Endodermal cell (in vitro differentiated cells): ENCODE measurements around the gene CASQ2. TPM values are rescaled to one million over a fixed set of nuclear protein-coding genes. Genes with fewer than 3 reads are reported as not detected.

ENCODE experiments used
- DNase-seq: peaks from one replicate; pipeline ENCODE4 v3.0.0-alpha.2; 2017
- H3K27ac ChIP-seq: 2 replicates; pipeline ENCODE4 v1.5.1; 2013; ENCODE audit warnings: mild to moderate bottlenecking, low read depth, low read length, moderate library complexity
- H3K27me3 ChIP-seq: 2 replicates; pipeline ENCODE4 v1.6.1; 2013; ENCODE audit warnings: mild to moderate bottlenecking, low read length, moderate library complexity; ENCODE audit not compliant: insufficient read depth, control insufficient read depth, poor library complexity, severe bottlenecking
- H3K36me3 ChIP-seq: 2 replicates; pipeline ENCODE4 v1.7.0; 2013; ENCODE audit warnings: mild to moderate bottlenecking, low read length, moderate library complexity; ENCODE audit not compliant: control insufficient read depth, insufficient read depth
- H3K4me1 ChIP-seq: one replicate; pipeline ENCODE4 v1.7.0; 2013; ENCODE audit warnings: low read length; ENCODE audit not compliant: control insufficient read depth, insufficient read depth
- H3K4me3 ChIP-seq: 2 replicates; pipeline ENCODE4 v1.5.1; 2013; ENCODE audit warnings: mild to moderate bottlenecking, low read length, moderate library complexity
- H3K9ac ChIP-seq: 2 replicates; pipeline ENCODE4 v1.6.1; 2013; ENCODE audit warnings: mild to moderate bottlenecking, low read length, moderate library complexity; ENCODE audit not compliant: poor library complexity, severe bottlenecking; ENCODE audit errors: extremely low read depth
- H3K9me3 ChIP-seq: 2 replicates; pipeline ENCODE4 v1.6.1; 2013; ENCODE audit warnings: mild to moderate bottlenecking, low read length, moderate library complexity; ENCODE audit not compliant: control insufficient read depth
- H3K27ac Mint-ChIP-seq: 2 replicates; pipeline ENCODE4 v1.8.0; 2020; ENCODE audit warnings: mixed read lengths
- H3K27me3 Mint-ChIP-seq: 2 replicates; pipeline ENCODE4 v1.8.0; 2021; ENCODE audit warnings: mild to moderate bottlenecking, mixed read lengths; ENCODE audit not compliant: insufficient read depth
- H3K36me3 Mint-ChIP-seq: 2 replicates; pipeline ENCODE4 v1.8.0; 2020; ENCODE audit warnings: low read depth, mixed read lengths
- H3K4me1 Mint-ChIP-seq: 2 replicates; pipeline ENCODE4 v1.8.0; 2020; ENCODE audit warnings: mixed read lengths
- H3K4me3 Mint-ChIP-seq: 2 replicates; pipeline ENCODE4 v1.8.0; 2020; ENCODE audit warnings: mild to moderate bottlenecking, moderate library complexity, mixed read lengths
- H3K9me3 Mint-ChIP-seq: 2 replicates; pipeline ENCODE4 v1.8.0; 2020; ENCODE audit warnings: mild to moderate bottlenecking, mixed read lengths
- WGBS, 2 experiments: methylation state at CpG; one replicate each; pipeline versions ENCODE4 v1.1.5 to v1.1.7; 2013; ENCODE audit warnings: missing lambda C conversion rate in 2 of 2, mixed read lengths in 1 of 2; ENCODE audit not compliant: insufficient coverage in 1 of 2, insufficient read length in 1 of 2; 5-methylcytosine and 5-hydroxymethylcytosine counted together
- total RNA-seq, 2 donors: library from RNA; stranded (reverse); fragmentation: NEBNext Ultra II Directional in 1 of 2; extraction: Animal tissue kit (Norgen Biotek cat#: 25700) in 1 of 2; gene quantifications; 2 replicates in 1 of 2; 3 replicates in 1 of 2; pipeline ENCODE4 v1.2.1, GENCODE V29; 2021
- TF ChIP-seq, protein P1 (sequence below): fragments of 200-600 bp; sonication (generic); conservative IDR thresholded peaks from 2 replicates; pipeline ENCODE4 v1.5.0; 2021; ENCODE audit warnings: antibody characterized with exemption, mild to moderate bottlenecking

CASQ2 gene
- total RNA-seq, 2 donors from 2014 or later: not detected

DNA sequence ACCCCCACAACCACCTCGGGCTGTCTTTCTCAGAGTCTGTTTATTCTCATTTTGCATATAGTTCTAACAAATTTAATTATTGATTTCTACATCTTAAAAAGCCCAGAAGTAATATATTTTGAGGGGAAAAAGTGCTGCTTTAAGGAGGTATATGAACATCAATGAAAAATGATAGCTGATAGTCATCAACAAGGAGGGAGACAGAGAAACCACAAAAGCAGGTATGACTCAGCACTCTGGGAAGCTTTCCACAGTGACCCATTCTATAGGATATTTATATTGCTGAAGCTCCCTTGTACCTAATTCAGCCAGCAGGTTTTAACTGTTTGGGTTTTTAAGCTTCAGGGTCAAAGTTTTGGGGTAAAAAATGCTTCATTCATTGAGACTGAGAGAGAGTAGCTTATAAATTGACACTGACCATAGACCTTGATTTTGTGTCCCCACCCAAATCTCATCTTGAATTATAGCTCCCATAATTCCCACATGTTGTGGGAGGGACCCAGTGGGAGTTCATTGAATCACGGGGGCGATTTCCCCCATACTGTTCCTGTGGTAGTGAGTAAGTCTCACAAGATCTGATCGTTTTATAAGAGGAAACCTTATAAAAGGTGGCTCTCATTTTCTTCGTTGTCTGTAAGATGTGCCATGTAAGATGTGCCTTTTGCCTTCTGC is 99.4 kb downstream of the CASQ2 start:
- Histone ChIP-seq H3K9me3 (peaks cover 6% of the 10 kb centered on the region), H3K27ac (no peak overlapping the region), H3K4me1 (peaks cover 9% of the 10 kb centered on the region), H3K27me3 (no peaks in the 10 kb centered on the region), H3K36me3 (peaks cover 97% of the 10 kb centered on the region), H3K9ac (no peak overlapping the region), H3K4me3 (no peak overlapping the region)
- TF ChIP-seq, protein P1, sequence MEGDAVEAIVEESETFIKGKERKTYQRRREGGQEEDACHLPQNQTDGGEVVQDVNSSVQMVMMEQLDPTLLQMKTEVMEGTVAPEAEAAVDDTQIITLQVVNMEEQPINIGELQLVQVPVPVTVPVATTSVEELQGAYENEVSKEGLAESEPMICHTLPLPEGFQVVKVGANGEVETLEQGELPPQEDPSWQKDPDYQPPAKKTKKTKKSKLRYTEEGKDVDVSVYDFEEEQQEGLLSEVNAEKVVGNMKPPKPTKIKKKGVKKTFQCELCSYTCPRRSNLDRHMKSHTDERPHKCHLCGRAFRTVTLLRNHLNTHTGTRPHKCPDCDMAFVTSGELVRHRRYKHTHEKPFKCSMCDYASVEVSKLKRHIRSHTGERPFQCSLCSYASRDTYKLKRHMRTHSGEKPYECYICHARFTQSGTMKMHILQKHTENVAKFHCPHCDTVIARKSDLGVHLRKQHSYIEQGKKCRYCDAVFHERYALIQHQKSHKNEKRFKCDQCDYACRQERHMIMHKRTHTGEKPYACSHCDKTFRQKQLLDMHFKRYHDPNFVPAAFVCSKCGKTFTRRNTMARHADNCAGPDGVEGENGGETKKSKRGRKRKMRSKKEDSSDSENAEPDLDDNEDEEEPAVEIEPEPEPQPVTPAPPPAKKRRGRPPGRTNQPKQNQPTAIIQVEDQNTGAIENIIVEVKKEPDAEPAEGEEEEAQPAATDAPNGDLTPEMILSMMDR: no peak
- peaks cover 16% of the 10 kb centered on the region for H3K4me1 Mint-ChIP-seq
- peaks cover 87% of the 10 kb centered on the region for H3K36me3 Mint-ChIP-seq
- DNase-seq: no peak
- H3K9me3 Mint-ChIP-seq: no peaks in the 10 kb centered on the region
- no peaks in the 10 kb centered on the region for H3K27me3 Mint-ChIP-seq
- H3K27ac Mint-ChIP-seq: peak overlapping the region; percentile 76
- no peak overlapping the region for H3K4me3 Mint-ChIP-seq
- WGBS, 2 experiments: 88 to 93% methylated on average over 3 to 5 of the region's 5 CpGs

DNA sequence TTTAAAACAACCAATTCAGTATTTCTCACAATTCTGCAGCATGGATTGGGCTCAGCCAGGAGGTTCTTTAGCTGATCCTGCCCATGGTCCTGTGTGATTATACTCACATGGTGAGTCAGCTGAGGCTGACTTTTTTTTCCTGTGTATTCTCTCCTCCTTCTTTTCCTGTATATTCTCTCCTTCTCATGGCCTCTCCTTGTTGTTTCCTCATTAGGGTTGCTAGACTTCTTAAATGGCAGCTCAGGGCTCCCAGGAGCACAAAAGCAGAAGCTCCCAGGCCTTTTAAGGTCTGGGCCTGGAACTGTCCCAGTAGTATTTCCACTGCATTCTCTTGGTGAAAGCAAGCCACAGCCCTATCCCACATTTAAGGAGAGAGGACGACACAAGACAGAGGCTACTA is 99.9 kb downstream of the CASQ2 start:
- H3K36me3 ChIP-seq: peaks cover 98% of the 10 kb centered on the region
- H3K4me1 Mint-ChIP-seq: peaks cover 16% of the 10 kb centered on the region
- peaks cover 6% of the 10 kb centered on the region for H3K9me3 ChIP-seq
- H3K9ac ChIP-seq: no peak overlapping the region
- no peaks in the 10 kb centered on the region for H3K9me3 Mint-ChIP-seq
- no peak for DNase-seq
- H3K4me3 Mint-ChIP-seq: no peak overlapping the region
- no peaks in the 10 kb centered on the region for H3K27me3 Mint-ChIP-seq
- no peak overlapping the region for H3K27ac ChIP-seq
- TF ChIP-seq, protein P1: no peak
- H3K27ac Mint-ChIP-seq: peak overlapping the region; percentile 76
- 80% methylated on average over 1 of the region's 1 CpG; no CpG with 5 or more reads in 1 of the 2 experiments for WGBS, 2 experiments
- no peaks in the 10 kb centered on the region for H3K27me3 ChIP-seq
- no peak overlapping the region for H3K4me3 ChIP-seq
- peaks cover 89% of the 10 kb centered on the region for H3K36me3 Mint-ChIP-seq
- peaks cover 7% of the 10 kb centered on the region for H3K4me1 ChIP-seq

DNA sequence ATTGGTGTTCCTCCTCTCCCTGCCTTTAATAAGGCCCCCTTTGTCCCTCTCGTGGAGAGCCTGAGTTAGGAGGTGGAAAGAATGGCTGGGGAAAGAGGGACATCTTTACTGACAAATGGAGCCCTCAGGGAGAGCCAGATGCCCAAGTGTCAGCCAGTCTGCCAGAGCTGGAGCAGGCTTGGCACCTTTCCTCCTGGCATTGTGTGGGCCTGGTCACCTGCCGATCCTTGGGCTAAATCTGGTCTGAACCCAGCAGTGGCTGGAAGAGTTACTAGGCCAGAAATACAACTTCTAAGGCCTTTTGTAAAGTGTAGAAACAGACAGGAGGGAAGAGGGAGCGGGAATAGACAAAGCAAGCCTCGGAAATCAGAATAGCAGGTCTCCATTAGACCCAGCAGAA is 101.8 kb downstream of the CASQ2 start:
- H3K9me3 Mint-ChIP-seq: no peaks in the 10 kb centered on the region
- peak overlapping the region; percentile 65 for H3K27ac Mint-ChIP-seq
- Histone ChIP-seq H3K27ac (no peak overlapping the region), H3K4me3 (no peak overlapping the region), H3K27me3 (no peaks in the 10 kb centered on the region), H3K36me3 (peaks cover 99% of the 10 kb centered on the region), H3K9me3 (peaks cover 6% of the 10 kb centered on the region), H3K4me1 (peaks cover 7% of the 10 kb centered on the region), H3K9ac (no peak overlapping the region)
- H3K36me3 Mint-ChIP-seq: peaks cover 93% of the 10 kb centered on the region
- TF ChIP-seq, protein P1: no peak
- DNase-seq: no peak
- 95 to 100% methylated on average over 1 to 4 of the region's 4 CpGs for WGBS, 2 experiments
- H3K4me3 Mint-ChIP-seq: no peak overlapping the region
- H3K4me1 Mint-ChIP-seq: peaks cover 14% of the 10 kb centered on the region
- no peaks in the 10 kb centered on the region for H3K27me3 Mint-ChIP-seq
